MM.1S (cell line): ENCODE measurements around the gene ABCA1.

Source experiments
- EZH2 ChIP-seq: fragments of 300-600 bp; sonication (generic); optimal IDR thresholded peaks from 2 replicates; pipeline ENCODE3; 2017; ENCODE audit warnings: low read depth, mild to moderate bottlenecking, antibody characterized with exemption, low read length, mixed read lengths
- EZH2phosphoT487 ChIP-seq: fragments of 300-600 bp; sonication (generic); IDR thresholded peaks from 2 replicates; pipeline ENCODE4 v1.6.1; 2018; ENCODE audit warnings: antibody characterized with exemption, low read length
- TF ChIP-seq, protein P1 (sequence below): fragments of 300-600 bp; sonication (generic); IDR thresholded peaks from 2 replicates; pipeline ENCODE4 v1.5.1; 2016; ENCODE audit warnings: antibody characterized with exemption, low read length, mixed read lengths

DNA sequence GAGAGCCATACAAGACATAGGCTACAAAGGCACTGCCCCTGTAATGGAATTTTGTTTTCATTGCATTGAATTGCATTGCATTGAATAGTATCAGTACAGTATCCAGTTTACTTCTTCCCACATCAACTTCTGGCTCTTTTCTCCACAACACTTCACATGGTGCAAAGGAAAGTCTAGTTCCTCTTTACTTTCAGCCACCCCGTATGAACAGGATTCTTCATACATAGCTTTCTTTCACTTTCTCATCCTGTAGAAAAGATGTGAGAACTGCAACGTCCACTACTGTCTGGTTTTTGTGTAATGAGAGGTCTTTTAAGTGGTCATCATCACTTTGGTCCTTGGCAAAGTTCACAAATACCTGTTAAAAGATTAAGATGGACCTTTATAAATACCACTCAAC, 143.9 kb downstream of the ABCA1 start:
- TF ChIP-seq, protein P1, sequence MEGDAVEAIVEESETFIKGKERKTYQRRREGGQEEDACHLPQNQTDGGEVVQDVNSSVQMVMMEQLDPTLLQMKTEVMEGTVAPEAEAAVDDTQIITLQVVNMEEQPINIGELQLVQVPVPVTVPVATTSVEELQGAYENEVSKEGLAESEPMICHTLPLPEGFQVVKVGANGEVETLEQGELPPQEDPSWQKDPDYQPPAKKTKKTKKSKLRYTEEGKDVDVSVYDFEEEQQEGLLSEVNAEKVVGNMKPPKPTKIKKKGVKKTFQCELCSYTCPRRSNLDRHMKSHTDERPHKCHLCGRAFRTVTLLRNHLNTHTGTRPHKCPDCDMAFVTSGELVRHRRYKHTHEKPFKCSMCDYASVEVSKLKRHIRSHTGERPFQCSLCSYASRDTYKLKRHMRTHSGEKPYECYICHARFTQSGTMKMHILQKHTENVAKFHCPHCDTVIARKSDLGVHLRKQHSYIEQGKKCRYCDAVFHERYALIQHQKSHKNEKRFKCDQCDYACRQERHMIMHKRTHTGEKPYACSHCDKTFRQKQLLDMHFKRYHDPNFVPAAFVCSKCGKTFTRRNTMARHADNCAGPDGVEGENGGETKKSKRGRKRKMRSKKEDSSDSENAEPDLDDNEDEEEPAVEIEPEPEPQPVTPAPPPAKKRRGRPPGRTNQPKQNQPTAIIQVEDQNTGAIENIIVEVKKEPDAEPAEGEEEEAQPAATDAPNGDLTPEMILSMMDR = no peak
- TF ChIP-seq EZH2phosphoT487 = no peak
- TF ChIP-seq EZH2 = no peak
